Testis (tissue), 2 donors: ENCODE measurements around the gene IGFBP2.

Source experiments
- CTCF ChIP-seq, 3 experiments: fragments of 450-650 bp in 2 of 3; fragments of 200-600 bp in 1 of 3; sonication (generic) in 1 of 3; IDR thresholded peaks; one replicate each; pipeline ENCODE4 v1.5.1; 2016 to 2019; ENCODE audit warnings: antibody characterized with exemption in 3 of 3, mild to moderate bottlenecking in 2 of 3, moderate library complexity in 1 of 3
- POLR2A ChIP-seq: fragments of 450-650 bp; IDR thresholded peaks from one replicate; pipeline ENCODE4 v1.6.1; 2017; ENCODE audit warnings: antibody characterized with exemption, mild to moderate bottlenecking, moderate library complexity

- TF ChIP-seq CTCF (IDR thresholded peaks at IDR 0.05) (no peak), POLR2A (no peak)
Observed at GRCh38 chr2:216637472-216637871, 4.3 kb downstream of the IGFBP2 start.
